CD4-positive, alpha-beta T cell (primary cell): ENCODE measurements around the gene CIRBP. TPM values are rescaled to one million over a fixed set of nuclear protein-coding genes. Genes with fewer than 3 reads are reported as not detected.

Source experiments
- ATAC-seq: fragments of 200-7000 bp; cut with Tn5 transposase; one replicate; pipeline ENCODE4 v1.10.0; 2022; ENCODE audit warnings: mild to moderate bottlenecking; ENCODE audit not compliant: poor library complexity
- CTCF ChIA-PET: fragments of 350-600 bp; sonication (Branson Sonifier 250); formaldehyde crosslinking; loops from one replicate; lab custom pipeline; 2021; ENCODE audit warnings: antibody characterized with exemption, inconsistent platforms; lab: Charles Lee
- POLR2A ChIA-PET: fragments of 350-600 bp; sonication (Branson Sonifier 250); formaldehyde crosslinking; loops from one replicate; lab custom pipeline; 2021; ENCODE audit warnings: antibody characterized with exemption, inconsistent platforms; lab: Charles Lee
- DNase-seq, 14 experiments: peaks; one replicate each; pipeline ENCODE4 v3.0.0-alpha.2; 2013 to 2020; ENCODE audit warnings: mixed read lengths in 2 of 14
- H3K27ac ChIP-seq, 2 donors: one replicate each; pipeline versions ENCODE4 v1.5.1 to v1.7.0; 2013; ENCODE audit warnings: low read length in 2 of 2, low read depth in 1 of 2, mild to moderate bottlenecking in 1 of 2
- H3K27me3 ChIP-seq, 2 experiments: 1 replicate in 1 of 2; 2 replicates in 1 of 2; pipeline versions ENCODE4 v1.6.1 to v1.7.0; 2013; ENCODE audit warnings: low read length in 2 of 2, control low read depth in 1 of 2, mild to moderate bottlenecking in 1 of 2, moderate library complexity in 1 of 2; ENCODE audit not compliant: insufficient read depth in 2 of 2, control insufficient read depth in 1 of 2
- H3K36me3 ChIP-seq: one replicate; pipeline ENCODE4 v1.6.1; 2013; ENCODE audit warnings: low read length, control low read depth; ENCODE audit not compliant: insufficient read depth
- H3K4me1 ChIP-seq: one replicate; pipeline ENCODE4 v1.6.1; 2013; ENCODE audit warnings: low read length, control low read depth; ENCODE audit not compliant: insufficient read depth
- H3K4me3 ChIP-seq: one replicate; pipeline ENCODE4 v1.5.1; 2013; ENCODE audit warnings: mild to moderate bottlenecking, low read length, moderate library complexity
- H3K9me3 ChIP-seq, 2 experiments: 1 replicate in 1 of 2; 2 replicates in 1 of 2; pipeline versions ENCODE4 v1.6.1 to v1.7.0; 2013; ENCODE audit warnings: low read length in 2 of 2, mild to moderate bottlenecking in 2 of 2, control low read depth in 1 of 2, moderate library complexity in 1 of 2; ENCODE audit not compliant: control insufficient read depth in 1 of 2, insufficient read depth in 1 of 2
- H3K27ac Mint-ChIP-seq: one replicate; pipeline ENCODE4 v1.8.0; 2020; ENCODE audit warnings: mixed read lengths
- H3K27me3 Mint-ChIP-seq: one replicate; pipeline ENCODE4 v1.8.0; 2021; ENCODE audit warnings: mixed read lengths
- H3K36me3 Mint-ChIP-seq: one replicate; pipeline ENCODE4 v1.8.0; 2021; ENCODE audit warnings: low read depth, mixed read lengths
- H3K4me1 Mint-ChIP-seq: one replicate; pipeline ENCODE4 v1.8.0; 2021; ENCODE audit warnings: low read depth, mixed read lengths
- H3K4me3 Mint-ChIP-seq: one replicate; pipeline ENCODE4 v1.8.0; 2020; ENCODE audit warnings: mild to moderate bottlenecking, mixed read lengths
- H3K9me3 Mint-ChIP-seq: one replicate; pipeline ENCODE4 v1.8.0; 2020; ENCODE audit warnings: mixed read lengths
- intact Hi-C, 2 experiments: fragments of 100-400 bp; cut with DNase I in 1 of 2; cut with micrococcal nuclease in 1 of 2; formaldehyde crosslinking; loops; one replicate each; pipeline versions ENCODE4 v1.15.1 to v1.9.0; 2023 to 2025; cut with DNase I, micrococcal nuclease
- total RNA-seq, 174 experiments: library from RNA in 2 of 174; stranded (reverse) in 2 of 174; gene quantifications; one replicate each; pipeline ENCODE4 v1.2.3 and lab custom pipeline; 2021 to 2026
- TF ChIP-seq, protein P1 (sequence below): fragments of 200-600 bp; IDR thresholded peaks from one replicate; pipeline ENCODE4 v1.8.0; 2022; ENCODE audit warnings: antibody characterized with exemption, mild to moderate bottlenecking

The CIRBP gene
- total RNA-seq, 2 experiments from 2014 or later = 614 to 628 TPM

DNA sequence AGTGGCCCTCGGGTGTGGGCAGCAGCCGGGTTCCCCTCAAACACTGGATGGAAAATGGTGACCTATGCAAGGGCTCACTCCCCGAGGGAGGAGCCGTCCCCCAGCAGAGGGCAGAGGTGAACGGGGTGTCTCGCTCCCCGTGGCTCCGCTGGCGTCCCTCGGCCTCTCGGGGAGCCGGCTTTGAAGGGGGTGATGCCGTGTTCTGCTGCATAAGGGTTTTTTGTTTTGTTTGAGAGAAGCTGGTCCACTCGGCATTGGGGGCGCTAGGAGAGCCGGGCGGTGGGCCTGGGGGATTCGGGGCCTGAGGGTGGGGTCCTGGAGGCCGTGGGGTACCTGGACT, 20.5 kb downstream of the CIRBP start:
- Mint-ChIP-seq H3K4me1 (no peaks in the 10 kb centered on the region), H3K36me3 (no peaks in the 10 kb centered on the region), H3K9me3 (no peaks in the 10 kb centered on the region), H3K27me3 (peaks cover 36% of the 10 kb centered on the region), H3K27ac (no peak overlapping the region), H3K4me3 (no peak overlapping the region)
- DNase-seq (no peak), ATAC-seq (no peak)
- H3K27me3 ChIP-seq = peaks cover 61 to 70% of the 10 kb centered on the region in 2 experiments
- H3K4me3 ChIP-seq = no peak overlapping the region
- peaks cover 15% of the 10 kb centered on the region for H3K4me1 ChIP-seq
- TF ChIP-seq, protein P1, sequence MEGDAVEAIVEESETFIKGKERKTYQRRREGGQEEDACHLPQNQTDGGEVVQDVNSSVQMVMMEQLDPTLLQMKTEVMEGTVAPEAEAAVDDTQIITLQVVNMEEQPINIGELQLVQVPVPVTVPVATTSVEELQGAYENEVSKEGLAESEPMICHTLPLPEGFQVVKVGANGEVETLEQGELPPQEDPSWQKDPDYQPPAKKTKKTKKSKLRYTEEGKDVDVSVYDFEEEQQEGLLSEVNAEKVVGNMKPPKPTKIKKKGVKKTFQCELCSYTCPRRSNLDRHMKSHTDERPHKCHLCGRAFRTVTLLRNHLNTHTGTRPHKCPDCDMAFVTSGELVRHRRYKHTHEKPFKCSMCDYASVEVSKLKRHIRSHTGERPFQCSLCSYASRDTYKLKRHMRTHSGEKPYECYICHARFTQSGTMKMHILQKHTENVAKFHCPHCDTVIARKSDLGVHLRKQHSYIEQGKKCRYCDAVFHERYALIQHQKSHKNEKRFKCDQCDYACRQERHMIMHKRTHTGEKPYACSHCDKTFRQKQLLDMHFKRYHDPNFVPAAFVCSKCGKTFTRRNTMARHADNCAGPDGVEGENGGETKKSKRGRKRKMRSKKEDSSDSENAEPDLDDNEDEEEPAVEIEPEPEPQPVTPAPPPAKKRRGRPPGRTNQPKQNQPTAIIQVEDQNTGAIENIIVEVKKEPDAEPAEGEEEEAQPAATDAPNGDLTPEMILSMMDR = no peak
- no peak overlapping the region for H3K27ac ChIP-seq
- H3K9me3 ChIP-seq = peaks cover 0 to 69% of the 10 kb centered on the region in 2 experiments
- ChIA-PET CTCF (no interaction called here), POLR2A (no interaction called here)
- no peaks in the 10 kb centered on the region for H3K36me3 ChIP-seq
- intact Hi-C loops = no loop called here

GRCh38 chr19:1290196-1290702, 21.1 kb downstream of the CIRBP start:
- no peak overlapping the region for H3K27ac ChIP-seq
- TF ChIP-seq, protein P1 = no peak
- peaks cover 0 to 63% of the 10 kb centered on the region in 2 experiments for H3K9me3 ChIP-seq
- Mint-ChIP-seq H3K4me1 (no peaks in the 10 kb centered on the region), H3K27me3 (peaks cover 32% of the 10 kb centered on the region), H3K27ac (no peak overlapping the region), H3K9me3 (no peaks in the 10 kb centered on the region), H3K4me3 (no peak overlapping the region), H3K36me3 (no peaks in the 10 kb centered on the region)
- no peak overlapping the region for H3K4me3 ChIP-seq
- no peaks in the 10 kb centered on the region for H3K36me3 ChIP-seq
- ATAC-seq (no peak), DNase-seq (no peak)
- ChIA-PET POLR2A (no interaction called here), CTCF (no interaction called here)
- H3K27me3 ChIP-seq = peaks cover 60 to 70% of the 10 kb centered on the region in 2 experiments
- H3K4me1 ChIP-seq = peaks cover 19% of the 10 kb centered on the region
- intact Hi-C loops = no loop called here

GRCh38 chr19:1290703-1291651, 21.8 kb downstream of the CIRBP start:
- no peaks in the 10 kb centered on the region for H3K36me3 Mint-ChIP-seq
- H3K4me1 Mint-ChIP-seq = no peaks in the 10 kb centered on the region
- no peak overlapping the region for H3K27ac Mint-ChIP-seq
- Histone ChIP-seq H3K4me1 (peaks cover 24% of the 10 kb centered on the region), H3K4me3 (no peak overlapping the region), H3K27me3 (peaks cover 58 to 70% of the 10 kb centered on the region in 2 experiments), H3K9me3 (peaks cover 0 to 63% of the 10 kb centered on the region in 2 experiments), H3K36me3 (no peaks in the 10 kb centered on the region), H3K27ac (no peak overlapping the region)
- no peaks in the 10 kb centered on the region for H3K9me3 Mint-ChIP-seq
- peaks cover 31% of the 10 kb centered on the region for H3K27me3 Mint-ChIP-seq
- intact Hi-C loops = no loop called here
- ATAC-seq (no peak), DNase-seq (no peak)
- ChIA-PET CTCF (interaction anchor here (1.4 kb wide), 1 partner anchor 11 kb away, joined by 3 read pairs; no protein-coding TSS in a partner anchor), POLR2A (no interaction called here)
- H3K4me3 Mint-ChIP-seq = no peak overlapping the region
- TF ChIP-seq, protein P1 = no peak
